ENCODE measurements around the gene PCNX2. TPM values are rescaled to one million over a fixed set of nuclear protein-coding genes. Genes with fewer than 3 reads are reported as not detected.
A peak's percentile ranks its signal among the peaks of the same experiment; 100 is the strongest.
"Not testable (repeated sequence)": the region's sequence is repeated elsewhere in the genome, so short reads cannot be mapped to it uniquely, and the experiment has no call there.

PCNX2 gene
- total RNA-seq, 1 experiment from 2014 or later: 4.5 TPM

GRCh38 chr1:233144434-233144833 is 151.1 kb downstream of the PCNX2 start:
- Histone ChIP-seq H3K4me3 (no peak overlapping the region), H3K27me3 (no peaks in the 10 kb centered on the region), H3K36me3 (no peaks in the 10 kb centered on the region), H3K4me1 (no peaks in the 10 kb centered on the region), H3K27ac (no peak overlapping the region), H3K9me3 (replicated peaks) (no peaks in the 10 kb centered on the region)
- DNase-seq: no peak

- H3K9me3 ChIP-seq (replicated peaks): no peaks in the 10 kb centered on the region
Measured at GRCh38 chr1:233143241-233143640, 152.3 kb downstream of the PCNX2 start.

GRCh38 chr1:233140974-233141373 is 154.6 kb downstream of the PCNX2 start:
- Histone ChIP-seq H3K9me3 (replicated peaks) (no peaks in the 10 kb centered on the region), H3K4me3 (no peak overlapping the region), H3K36me3 (no peaks in the 10 kb centered on the region), H3K4me1 (no peaks in the 10 kb centered on the region), H3K27me3 (no peaks in the 10 kb centered on the region), H3K27ac (no peak overlapping the region)
- DNase-seq: no peak

More at GRCh38 chr1:233143241-233143640, 152.3 kb downstream of the PCNX2 start:
- Histone ChIP-seq H3K36me3 (no peaks in the 10 kb centered on the region), H3K4me1 (no peaks in the 10 kb centered on the region), H3K4me3 (no peak overlapping the region), H3K27me3 (no peaks in the 10 kb centered on the region), H3K27ac (no peak overlapping the region)
- no peak for DNase-seq

DNA sequence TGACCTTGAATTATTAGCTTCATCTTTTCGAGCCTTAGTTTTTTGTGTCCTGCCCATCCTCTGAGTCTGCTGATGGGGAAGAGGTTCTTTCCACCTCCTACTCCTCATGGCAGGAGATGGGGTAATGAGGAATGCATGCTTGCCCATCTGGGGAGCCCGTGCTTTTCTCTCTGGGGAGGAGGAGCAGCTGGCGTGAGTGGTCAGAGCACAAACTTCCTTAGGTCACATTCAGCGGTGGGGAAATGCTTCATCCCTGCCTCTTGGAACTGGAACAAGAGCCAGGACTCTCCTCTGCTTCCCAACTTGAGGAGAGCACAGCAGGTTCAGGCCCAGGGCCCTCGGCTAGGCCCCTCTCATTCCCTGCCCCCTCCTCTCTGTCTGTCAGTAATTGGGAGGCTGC is 155.0 kb downstream of the PCNX2 start:
- DNase-seq: peak in 1 of 2 experiments; percentile 2
- H3K27ac ChIP-seq: no peak overlapping the region

GRCh38 chr1:233138788-233139585 is 156.5 kb downstream of the PCNX2 start:
- no peak overlapping the region for H3K27ac ChIP-seq
- no peaks in the 10 kb centered on the region for H3K9me3 ChIP-seq (replicated peaks)
- H3K4me1 ChIP-seq: no peaks in the 10 kb centered on the region
- H3K36me3 ChIP-seq: no peaks in the 10 kb centered on the region
- no peak for DNase-seq
- no peak overlapping the region for H3K4me3 ChIP-seq
- H3K27me3 ChIP-seq: no peaks in the 10 kb centered on the region

More for the DNA sequence above, 155.0 kb downstream of the PCNX2 start:
- no peak overlapping the region for H3K4me3 ChIP-seq
- no peaks in the 10 kb centered on the region for H3K9me3 ChIP-seq (replicated peaks)
- H3K27me3 ChIP-seq: no peaks in the 10 kb centered on the region
- no peaks in the 10 kb centered on the region for H3K4me1 ChIP-seq
- no peaks in the 10 kb centered on the region for H3K36me3 ChIP-seq

DNA sequence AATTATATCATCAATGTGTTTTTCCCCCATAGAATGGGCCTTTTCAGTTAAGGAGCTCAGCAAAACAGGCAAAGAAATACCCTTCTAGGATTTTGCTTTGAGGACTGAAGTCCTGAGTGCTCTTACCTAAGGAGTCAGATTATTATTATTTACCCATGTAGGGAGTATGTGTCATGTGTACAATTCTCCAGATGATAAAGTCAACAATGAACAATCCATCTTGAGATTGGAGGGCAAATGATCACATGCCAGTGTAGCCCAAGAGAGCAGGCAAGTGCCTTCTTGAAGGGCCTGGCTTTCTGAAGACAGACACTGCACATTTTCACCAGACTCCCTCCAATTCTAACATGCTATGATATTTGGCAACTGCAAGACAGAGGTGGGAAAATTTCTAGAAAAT is 159.7 kb downstream of the PCNX2 start:
- no peak overlapping the region for H3K27ac ChIP-seq
- H3K4me1 ChIP-seq: no peaks in the 10 kb centered on the region
- DNase-seq: no peak
- H3K9me3 ChIP-seq (replicated peaks): no peaks in the 10 kb centered on the region
- no peak overlapping the region for H3K4me3 ChIP-seq
- H3K27me3 ChIP-seq: no peaks in the 10 kb centered on the region
- no peaks in the 10 kb centered on the region for H3K36me3 ChIP-seq

- H3K4me3 ChIP-seq: no peak overlapping the region
- no peak overlapping the region for H3K27ac ChIP-seq
- H3K36me3 ChIP-seq: no peaks in the 10 kb centered on the region
- no peaks in the 10 kb centered on the region for H3K9me3 ChIP-seq (replicated peaks)
- H3K4me1 ChIP-seq: no peaks in the 10 kb centered on the region
- H3K27me3 ChIP-seq: no peaks in the 10 kb centered on the region
- no peak for DNase-seq
Measured at GRCh38 chr1:233132445-233132844, 163.1 kb downstream of the PCNX2 start.

- H3K9me3 ChIP-seq (replicated peaks); H3K36me3 ChIP-seq; H3K4me1 ChIP-seq; H3K27me3 ChIP-seq; H3K27ac ChIP-seq; H3K4me3 ChIP-seq; DNase-seq: not testable (repeated sequence)
Measured at GRCh38 chr1:233129031-233129430, 166.5 kb downstream of the PCNX2 start.

DNA sequence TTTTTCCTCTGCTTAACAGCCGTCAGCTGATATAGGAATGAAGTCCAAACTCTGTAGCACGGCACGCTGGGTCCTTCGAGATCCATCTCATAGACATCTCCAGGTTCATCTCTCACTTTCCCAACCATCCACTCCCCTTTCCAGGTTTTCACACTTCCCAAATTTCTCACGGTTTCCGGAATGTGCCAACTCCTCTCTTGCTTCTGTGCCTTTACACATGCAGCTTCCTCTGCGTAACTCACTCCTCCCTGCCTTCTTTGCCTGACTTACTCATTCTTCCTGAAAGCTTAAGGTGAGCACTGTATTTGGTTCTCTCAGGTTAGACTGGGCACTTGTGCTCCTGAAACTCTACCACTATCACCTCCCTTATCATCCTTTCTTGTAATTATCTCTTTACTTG is 168.4 kb downstream of the PCNX2 start:
- Histone ChIP-seq H3K4me1 (no peaks in the 10 kb centered on the region), H3K27me3 (no peaks in the 10 kb centered on the region), H3K36me3 (no peaks in the 10 kb centered on the region), H3K9me3 (replicated peaks) (no peaks in the 10 kb centered on the region), H3K27ac (no peak overlapping the region), H3K4me3 (no peak overlapping the region)
- no peak for DNase-seq

GRCh38 chr1:233122779-233123178 is 172.7 kb downstream of the PCNX2 start:
- Histone ChIP-seq H3K36me3 (no peaks in the 10 kb centered on the region), H3K4me1 (no peaks in the 10 kb centered on the region), H3K27me3 (no peaks in the 10 kb centered on the region), H3K9me3 (replicated peaks) (no peaks in the 10 kb centered on the region), H3K27ac (no peak overlapping the region), H3K4me3 (no peak overlapping the region)
- no peak for DNase-seq

DNA sequence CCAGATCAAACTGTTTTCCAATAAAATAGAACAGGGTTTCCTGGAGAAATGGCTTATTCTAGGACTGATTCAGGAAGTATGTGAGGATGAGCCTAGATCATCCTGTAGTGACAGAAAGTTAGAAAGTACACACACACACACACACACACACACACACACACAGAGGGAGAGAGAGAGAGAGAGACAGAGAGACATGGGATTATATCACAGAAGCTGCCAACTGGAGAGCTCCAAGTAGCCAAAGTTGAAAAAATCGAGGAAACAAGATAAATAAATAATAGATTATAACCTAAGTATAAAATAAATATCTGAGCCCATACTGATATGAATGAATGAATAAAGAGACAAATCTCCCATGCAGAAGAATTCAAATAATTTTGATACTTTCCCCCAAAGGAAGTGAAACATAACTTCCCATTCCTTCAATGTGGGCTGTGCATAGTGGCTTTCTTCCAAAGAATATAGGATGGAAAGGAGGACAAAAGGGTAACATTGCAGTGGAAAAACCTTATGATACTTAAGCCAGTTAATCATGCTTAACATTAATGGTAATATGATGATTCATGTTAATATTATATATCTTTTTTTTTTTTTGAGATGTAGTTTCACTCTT is 173.5 kb downstream of the PCNX2 start:
- no peaks in the 10 kb centered on the region for H3K27me3 ChIP-seq
- H3K9me3 ChIP-seq (replicated peaks): no peaks in the 10 kb centered on the region
- no peak overlapping the region for H3K27ac ChIP-seq
- H3K36me3 ChIP-seq: no peaks in the 10 kb centered on the region
- H3K4me3 ChIP-seq: no peak overlapping the region
- no peak for DNase-seq
- H3K4me1 ChIP-seq: no peaks in the 10 kb centered on the region

DNA sequence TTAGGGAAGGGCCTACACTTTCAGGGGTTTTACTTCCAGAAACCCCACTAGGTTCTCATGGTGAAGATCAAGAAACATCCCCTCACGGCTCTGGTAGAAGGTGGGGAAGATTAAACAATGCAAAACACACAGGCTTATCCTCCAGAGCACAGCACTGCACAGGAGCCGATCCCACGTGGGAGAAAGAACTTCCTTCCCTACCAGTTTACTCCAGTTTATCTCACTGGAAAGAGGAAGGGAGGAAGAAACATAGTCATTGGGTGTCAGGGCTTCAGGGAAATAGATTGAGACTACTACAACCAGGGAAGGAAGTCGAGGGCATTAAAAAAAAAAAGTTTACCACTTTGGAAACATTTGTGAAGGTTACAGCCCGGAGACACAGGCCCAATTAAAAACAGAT is 180.7 kb downstream of the PCNX2 start:
- H3K27ac ChIP-seq: no peak overlapping the region
- DNase-seq: no peak

GRCh38 chr1:233114159-233114558 is 181.4 kb downstream of the PCNX2 start:
- no peaks in the 10 kb centered on the region for H3K36me3 ChIP-seq
- H3K9me3 ChIP-seq (replicated peaks): no peaks in the 10 kb centered on the region
- H3K4me3 ChIP-seq: no peak overlapping the region
- H3K27ac ChIP-seq: no peak overlapping the region
- no peak for DNase-seq
- H3K27me3 ChIP-seq: no peaks in the 10 kb centered on the region
- H3K4me1 ChIP-seq: peaks cover 25% of the 10 kb centered on the region

More for the DNA sequence above, 180.7 kb downstream of the PCNX2 start:
- H3K36me3 ChIP-seq: no peaks in the 10 kb centered on the region
- H3K9me3 ChIP-seq (replicated peaks): no peaks in the 10 kb centered on the region
- H3K27me3 ChIP-seq: no peaks in the 10 kb centered on the region
- no peak overlapping the region for H3K4me3 ChIP-seq
- peaks cover 25% of the 10 kb centered on the region for H3K4me1 ChIP-seq

DNA sequence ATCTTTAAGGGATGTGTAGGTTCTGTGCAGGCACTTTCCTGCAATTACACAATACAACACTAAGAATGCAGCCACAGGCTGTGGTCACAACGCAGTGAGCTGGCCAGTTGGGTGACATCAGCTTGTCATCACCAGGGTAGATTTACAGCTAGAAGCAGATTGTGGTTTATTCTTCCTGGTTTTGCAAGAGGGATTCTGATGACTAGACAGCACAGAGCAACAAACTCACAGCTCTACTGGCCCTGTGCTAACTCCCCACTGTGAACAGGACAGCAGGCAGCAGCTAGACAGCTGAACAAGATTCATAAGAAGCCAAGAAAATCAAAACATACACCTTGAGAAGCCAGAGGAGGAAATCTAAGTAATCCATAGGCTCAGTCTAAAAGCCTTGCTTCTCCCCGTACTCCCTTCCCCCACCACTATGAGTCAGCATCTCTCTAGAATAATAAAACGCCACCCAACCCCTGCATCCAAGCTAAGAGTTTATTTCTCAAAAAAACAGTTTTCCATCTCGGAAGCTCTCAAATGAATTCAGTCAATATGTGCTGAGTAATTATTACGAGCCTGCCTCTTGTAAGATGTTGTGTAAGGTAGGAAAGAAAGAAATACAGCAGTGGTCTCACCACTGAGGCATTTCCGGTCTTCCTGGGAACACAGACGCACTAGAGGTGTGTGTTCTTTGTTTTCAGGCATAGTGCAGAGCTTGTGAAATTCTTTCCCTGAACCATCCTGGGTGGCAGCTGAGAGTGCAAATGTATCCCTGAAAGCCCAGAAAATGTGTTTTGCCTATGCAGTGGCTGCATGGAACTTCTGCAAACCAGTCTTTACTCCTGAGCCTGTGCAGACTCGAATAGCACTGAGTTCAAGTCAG is 182.3 kb downstream of the PCNX2 start:
- DNase-seq: peak; percentile 74 to 86
- H3K27ac ChIP-seq: peak overlapping the region; percentile 82
- H3K4me1 ChIP-seq: peaks cover 25% of the 10 kb centered on the region
- H3K36me3 ChIP-seq: no peaks in the 10 kb centered on the region
- no peaks in the 10 kb centered on the region for H3K27me3 ChIP-seq
- no peaks in the 10 kb centered on the region for H3K9me3 ChIP-seq (replicated peaks)
- H3K4me3 ChIP-seq: peak overlapping the region; percentile 38

All from SJCRH30 (cell line).